HG02885 (cell line): Measurements from ENCODE around the gene SH3PXD2A.

Experiments
- ATAC-seq: cut with Tn5 transposase; IDR thresholded peaks from one replicate; pipeline ENCODE4 v1.9.1; 2021; ENCODE audit warnings: mild to moderate bottlenecking; ENCODE audit not compliant: unreplicated experiment, poor library complexity

SH3PXD2A gene

DNA sequence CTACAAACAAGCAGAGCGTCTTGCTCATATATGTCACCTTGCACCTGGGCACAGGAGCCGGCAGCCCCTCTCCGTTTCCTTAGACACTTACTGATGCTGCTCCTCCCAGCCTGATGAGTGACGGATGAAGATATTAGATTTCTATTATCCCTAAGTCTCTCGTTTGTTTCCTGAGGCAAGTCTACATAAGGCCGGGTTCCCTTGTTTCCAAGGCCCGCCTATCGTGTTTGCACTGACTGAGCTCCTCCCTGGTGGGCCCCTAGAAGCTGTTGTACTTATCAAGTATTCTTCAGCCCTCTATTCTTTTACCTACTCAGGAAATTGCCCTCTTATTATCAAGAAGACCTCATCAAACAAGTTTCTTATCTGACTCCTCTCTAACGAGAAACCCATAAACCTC lies 18.5 kb downstream of the SH3PXD2A start:
- no peak for ATAC-seq

DNA sequence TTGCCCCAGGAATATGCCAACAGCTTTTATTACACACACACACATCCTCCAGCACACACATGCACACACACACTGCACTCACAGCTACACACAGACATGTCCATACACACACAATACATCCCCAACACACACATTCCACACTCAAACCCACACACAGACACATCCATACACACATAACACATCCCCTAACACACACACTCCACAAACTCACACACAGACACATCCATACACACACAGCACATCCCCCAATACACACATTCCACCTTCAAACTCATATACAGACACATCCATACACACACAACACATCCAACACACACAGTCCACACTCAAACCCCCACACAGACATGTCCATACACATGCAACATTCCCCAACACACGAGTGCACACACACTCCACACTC lies 19.1 kb downstream of the SH3PXD2A start:
- no peak for ATAC-seq

- no peak for ATAC-seq
Measured at GRCh38 chr10:103835096-103836050, 20.0 kb downstream of the SH3PXD2A start.

DNA sequence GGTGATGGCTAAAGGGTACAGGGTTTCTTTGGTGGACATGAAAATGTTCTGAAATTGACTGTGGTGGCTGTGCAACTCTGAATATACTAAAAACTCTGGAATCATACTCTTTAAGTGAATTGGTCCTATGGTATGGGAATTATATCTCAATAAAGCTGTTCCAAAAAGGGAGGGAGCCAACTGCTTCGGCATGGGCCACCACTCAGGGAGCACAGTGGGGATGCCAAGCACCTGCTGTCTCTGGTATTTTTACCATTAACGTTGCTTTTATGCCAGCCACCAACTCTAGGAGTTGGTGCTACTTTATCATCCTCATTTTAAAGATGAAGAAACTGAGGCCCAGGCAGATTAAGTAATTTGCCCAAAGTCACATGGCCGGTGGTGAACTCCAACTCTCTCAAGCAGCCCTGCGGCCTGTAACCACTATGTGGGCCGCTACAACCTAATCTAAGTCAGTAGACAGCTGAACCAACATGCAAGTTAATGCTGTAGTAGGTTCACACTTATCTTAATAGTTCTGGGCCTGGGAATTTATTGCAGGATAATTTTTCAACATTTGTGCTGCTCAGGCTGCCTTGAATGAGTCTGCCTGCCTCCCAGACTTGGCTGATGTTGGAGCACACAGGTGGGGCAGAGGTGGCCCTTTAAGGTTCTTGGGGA lies 20.8 kb downstream of the SH3PXD2A start:
- no peak for ATAC-seq

DNA sequence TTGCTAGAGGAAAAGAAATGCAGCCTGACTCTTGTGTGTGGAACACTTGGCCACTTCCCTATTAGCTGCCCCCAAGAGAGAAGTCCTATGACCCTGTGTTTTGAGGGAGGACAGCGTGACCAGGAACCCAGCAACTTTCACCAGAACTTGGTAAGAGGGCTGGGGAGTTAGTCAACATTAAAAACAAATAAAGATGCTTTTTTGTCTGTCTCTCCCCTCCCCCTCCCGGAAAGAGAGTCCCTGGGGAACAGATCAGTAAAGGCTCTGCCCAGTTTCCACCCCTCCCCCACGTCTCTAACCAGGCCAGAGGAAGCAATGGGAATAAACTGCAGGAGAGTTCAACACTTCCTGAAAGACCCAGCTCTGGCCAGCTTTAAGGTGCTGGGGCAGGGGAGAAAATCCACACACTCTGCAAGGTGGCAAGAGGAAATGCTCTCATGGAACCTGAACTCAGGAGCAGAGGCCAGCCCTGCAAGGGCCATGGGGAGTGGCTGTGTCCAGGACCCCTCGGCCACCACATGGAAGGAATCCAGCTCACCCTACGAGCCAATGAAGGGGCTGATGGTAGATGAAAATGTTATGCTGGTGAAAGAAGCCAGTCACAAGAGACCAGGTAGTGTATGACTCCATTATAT lies 21.5 kb downstream of the SH3PXD2A start:
- ATAC-seq: no peak

GRCh38 chr10:103832806-103833205 lies 22.6 kb downstream of the SH3PXD2A start:
- no peak for ATAC-seq

DNA sequence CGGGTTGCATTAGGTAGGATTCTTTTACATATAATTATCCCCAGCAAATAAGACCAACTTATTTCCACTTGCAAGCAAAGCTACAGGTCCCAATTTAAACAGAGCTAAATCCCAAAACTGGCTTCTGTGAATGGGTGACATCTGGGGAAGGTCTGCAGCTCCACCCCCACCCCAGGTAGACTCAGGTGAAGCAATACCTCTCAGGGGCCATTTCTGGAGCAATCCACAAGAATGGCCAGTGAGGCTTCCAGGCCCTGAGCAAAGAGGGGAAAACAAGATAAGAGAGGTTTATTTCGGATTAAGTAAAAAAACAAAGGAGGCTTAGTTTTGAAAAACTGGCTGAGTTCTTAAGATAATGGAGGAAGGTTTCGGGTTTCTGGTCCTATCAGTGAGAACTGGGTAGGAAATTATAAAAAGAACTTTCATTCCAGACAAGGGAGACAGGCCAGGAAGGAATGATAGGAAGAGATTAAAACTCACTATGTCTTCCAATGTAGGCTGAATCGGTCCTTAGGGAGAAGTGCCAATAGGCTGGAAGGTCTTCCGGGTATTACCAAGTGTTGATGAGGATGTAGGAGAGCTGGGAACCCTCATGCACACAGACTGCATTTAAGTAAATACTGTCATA lies 25.4 kb downstream of the SH3PXD2A start:
- ATAC-seq: no peak

- no peak for ATAC-seq
Measured at GRCh38 chr10:103829278-103829677, 26.1 kb downstream of the SH3PXD2A start.

- ATAC-seq: no peak
Measured at GRCh38 chr10:103828587-103829197, 26.7 kb downstream of the SH3PXD2A start.

- ATAC-seq: no peak
Measured at GRCh38 chr10:103828107-103828506, 27.3 kb downstream of the SH3PXD2A start.

- no peak for ATAC-seq
Measured at GRCh38 chr10:103826885-103827284, 28.5 kb downstream of the SH3PXD2A start.

- no peak for ATAC-seq
Measured at GRCh38 chr10:103824281-103824680, 31.1 kb downstream of the SH3PXD2A start.

GRCh38 chr10:103823706-103824272 lies 31.6 kb downstream of the SH3PXD2A start:
- ATAC-seq: no peak

DNA sequence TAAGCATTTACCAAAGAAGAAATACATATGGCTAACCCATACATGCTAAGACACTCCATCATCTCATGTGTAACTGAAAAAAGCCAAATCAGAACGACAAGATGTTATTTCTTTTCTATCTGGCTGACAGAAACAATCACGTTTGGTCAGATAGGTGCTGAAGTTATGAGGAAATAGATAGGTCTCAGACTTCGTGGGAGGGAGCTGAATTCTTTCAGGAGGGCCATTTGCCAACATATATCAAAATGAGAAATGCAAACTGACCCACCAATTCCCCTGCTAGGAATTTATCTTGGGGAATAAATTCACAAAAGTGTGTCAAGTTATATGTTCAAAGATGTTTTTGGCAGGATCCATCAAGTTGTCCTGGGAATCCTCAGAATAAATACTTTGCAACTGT lies 32.6 kb downstream of the SH3PXD2A start:
- no peak for ATAC-seq

GRCh38 chr10:103822107-103822716 lies 33.2 kb downstream of the SH3PXD2A start:
- no peak for ATAC-seq

- ATAC-seq: no peak
Measured at GRCh38 chr10:103820101-103821062, 35.0 kb downstream of the SH3PXD2A start.

- ATAC-seq: no peak
Measured at GRCh38 chr10:103819493-103819892, 35.9 kb downstream of the SH3PXD2A start.

DNA sequence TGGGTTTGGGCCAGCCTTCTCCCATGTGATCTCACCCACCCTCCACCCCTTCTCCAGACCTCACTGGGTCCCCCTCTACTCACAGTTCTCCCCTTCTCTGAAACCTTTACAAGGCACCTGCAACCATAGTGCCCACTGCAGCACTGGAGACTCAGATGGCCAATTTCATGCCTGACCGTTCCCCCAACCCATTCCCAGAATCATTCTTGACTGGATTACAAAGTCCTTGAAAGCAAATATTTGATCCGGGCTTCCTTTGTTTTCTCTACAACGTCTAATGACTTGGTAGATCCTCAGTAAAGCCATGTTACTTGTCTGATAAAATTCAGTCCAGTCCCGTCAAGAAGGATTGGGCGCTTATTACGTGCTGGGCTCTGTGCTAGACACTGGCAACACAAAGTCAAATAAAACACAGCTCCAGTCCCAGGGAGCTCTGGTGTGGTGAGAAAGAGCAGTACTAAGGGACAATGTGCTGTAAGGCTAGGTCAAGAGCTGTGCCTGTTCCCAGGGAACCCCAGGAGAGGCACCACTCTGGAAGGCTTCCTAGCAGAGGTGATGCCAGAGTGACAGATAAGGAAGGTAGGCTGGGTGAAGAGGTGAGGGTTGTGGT lies 36.5 kb downstream of the SH3PXD2A start:
- no peak for ATAC-seq
